Measurements from ENCODE around the gene DAPK1. TPM values are rescaled to one million over a fixed set of nuclear protein-coding genes. Genes with fewer than 3 reads are reported as not detected.

The DAPK1 gene
- total RNA-seq, 1 donor from 2014 or later = 1.4 TPM

GRCh38 chr9:87516222-87516925 lies 18.7 kb downstream of the DAPK1 start:
- intact Hi-C loops (cut with micrococcal nuclease) = no loop called here

- intact Hi-C loops (cut with micrococcal nuclease) = no loop called here
These were observed 19.2 kb downstream of the DAPK1 start for GRCh38 chr9:87516926-87517290.

- intact Hi-C loops (cut with micrococcal nuclease) = no loop called here
These were observed 20.1 kb downstream of the DAPK1 start for GRCh38 chr9:87517732-87518131.

- intact Hi-C loops (cut with micrococcal nuclease) = no loop called here
These were observed 21.2 kb downstream of the DAPK1 start for GRCh38 chr9:87518702-87519335.

- intact Hi-C loops (cut with micrococcal nuclease) = no loop called here
These were observed 21.8 kb downstream of the DAPK1 start for GRCh38 chr9:87519461-87519860.

GRCh38 chr9:87520172-87520683 lies 22.6 kb downstream of the DAPK1 start:
- intact Hi-C loops (cut with micrococcal nuclease) = no loop called here

- intact Hi-C loops (cut with micrococcal nuclease) = no loop called here
These were observed 24.2 kb downstream of the DAPK1 start for GRCh38 chr9:87521834-87522233.

GRCh38 chr9:87524061-87524460 lies 26.4 kb downstream of the DAPK1 start:
- intact Hi-C loops (cut with micrococcal nuclease) = no loop called here

GRCh38 chr9:87525546-87526303 lies 28.1 kb downstream of the DAPK1 start:
- intact Hi-C loops (cut with micrococcal nuclease) = no loop called here

GRCh38 chr9:87527211-87527916 lies 29.7 kb downstream of the DAPK1 start:
- intact Hi-C loops (cut with micrococcal nuclease) = no loop called here

GRCh38 chr9:87528969-87529368 lies 31.3 kb downstream of the DAPK1 start:
- intact Hi-C loops (cut with micrococcal nuclease) = no loop called here

GRCh38 chr9:87529671-87530070 lies 32.0 kb downstream of the DAPK1 start:
- intact Hi-C loops (cut with micrococcal nuclease) = no loop called here

- intact Hi-C loops (cut with micrococcal nuclease) = no loop called here
These were observed 33.0 kb downstream of the DAPK1 start for GRCh38 chr9:87530716-87531115.

- intact Hi-C loops (cut with micrococcal nuclease) = no loop called here
These were observed 34.0 kb downstream of the DAPK1 start for GRCh38 chr9:87531370-87532295.

GRCh38 chr9:87533271-87533670 lies 35.6 kb downstream of the DAPK1 start:
- intact Hi-C loops (cut with micrococcal nuclease) = no loop called here

- intact Hi-C loops (cut with micrococcal nuclease) = loop anchor here (2.0 kb wide), 1 partner anchor 35 kb away; no protein-coding TSS in a partner anchor
These were observed 36.4 kb downstream of the DAPK1 start for GRCh38 chr9:87534036-87534435.

- intact Hi-C loops (cut with micrococcal nuclease) = loop anchor here (2.0 kb wide), 1 partner anchor 36 kb away; no protein-coding TSS in a partner anchor
These were observed 37.3 kb downstream of the DAPK1 start for GRCh38 chr9:87534957-87535356.

GRCh38 chr9:87535817-87536539 lies 38.3 kb downstream of the DAPK1 start:
- intact Hi-C loops (cut with micrococcal nuclease) = loop anchor here (2.0 kb wide), 1 partner anchor 37 kb away; no protein-coding TSS in a partner anchor

- intact Hi-C loops (cut with micrococcal nuclease) = no loop called here
These were observed 40.0 kb downstream of the DAPK1 start for GRCh38 chr9:87537625-87538024.
